ENCODE results near the gene FAM221B. TPM values are rescaled to one million over a fixed set of nuclear protein-coding genes. Genes with fewer than 3 reads are reported as not detected.

The FAM221B gene, protein sequence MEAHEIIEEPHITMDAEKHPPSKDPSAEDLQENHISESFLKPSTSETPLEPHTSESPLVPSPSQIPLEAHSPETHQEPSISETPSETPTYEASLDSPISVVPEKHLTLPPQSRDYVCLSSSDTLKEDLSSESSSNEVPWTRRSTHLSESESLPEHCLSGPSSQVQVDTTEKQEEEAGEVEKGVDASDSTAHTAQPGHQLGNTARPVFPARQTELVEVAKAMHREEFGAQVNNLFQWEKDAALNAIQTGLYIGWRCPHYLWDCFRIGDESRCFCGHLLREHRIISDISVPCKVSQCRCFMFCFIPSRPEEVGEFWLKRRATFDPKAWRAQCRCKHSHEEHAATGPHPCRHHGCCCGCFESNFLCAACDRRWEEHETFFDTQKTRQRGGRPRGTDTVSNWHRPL
- polyA plus RNA-seq: under 1 TPM in 1 of 4 donors, not detected in 3; 0.09 TPM
- long read RNA-seq, donor 1: 0 reads
- long read RNA-seq, donor 2: 0 reads
- long read RNA-seq, donor 3: 0 reads
- long read RNA-seq, donor 4: 0 reads
- long read RNA-seq, donor 5: 0 reads
- long read RNA-seq, donor 6: 0 reads
- long read RNA-seq, donor 7: 0 reads
- long read RNA-seq, donor 8: 0 reads
- long read RNA-seq, donor 9: 0 reads
- long read RNA-seq, donor 10: 0 reads

DNA sequence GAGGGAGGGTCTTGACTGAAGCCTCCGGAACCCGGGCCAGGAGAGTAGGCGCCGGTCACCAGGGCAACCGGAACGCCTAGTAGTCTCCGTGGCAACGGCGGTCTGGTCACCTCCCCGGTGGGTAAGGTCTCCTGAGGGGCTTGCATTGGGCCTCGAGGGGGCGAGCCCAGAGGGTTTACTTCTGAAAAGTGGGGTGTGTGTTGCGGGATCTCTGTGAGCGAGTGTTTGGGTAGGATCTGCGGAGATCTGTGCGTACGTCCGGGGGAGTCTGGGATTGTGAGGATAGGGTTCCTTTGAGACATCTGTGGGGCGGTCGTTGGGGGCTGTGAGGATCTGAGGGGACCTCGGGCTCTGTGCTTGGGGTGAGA, at the start of gene FAM221B:
Gene FAM221B (minus strand): TSS at position 17 of the 368 bp plus-strand sequence. CDS start 2,571 bp downstream, outside the sequence.
- Histone ChIP-seq H3K4me3 (ENCODE audit: low read depth in 1 of 3, low read length in 3 of 3) (peak within 1 kb of the TSS; percentile 62 to 72 (median 68)), H3K4me1 (ENCODE audit: control insufficient read depth in 3 of 3, insufficient read depth in 2 of 3, low read depth in 1 of 3, low read length in 2 of 3) (peaks cover 0 to 46% (median 1%) of the 10 kb centered on the region in 3 donors), H3K36me3 (ENCODE audit: control insufficient read depth in 3 of 3, insufficient read depth in 2 of 3, low read depth in 1 of 3, low read length in 3 of 3) (peaks cover 0 to 10% (median 0%) of the 10 kb centered on the region in 3 donors), H3K9me3 (ENCODE audit: control insufficient read depth in 2 of 2, insufficient read depth in 1 of 2, low read depth in 1 of 2, low read length in 1 of 2) (no peaks in the 10 kb centered on the region), H3K27ac (ENCODE audit: low read depth in 1 of 3, low read length in 2 of 3) (peak within 1 kb of the TSS; percentile 66 to 95 (median 82)), H3K27me3 (ENCODE audit: control insufficient read depth in 3 of 3, insufficient read depth in 3 of 3, low read length in 3 of 3) (no peaks in the 10 kb centered on the region)
- 0 to 1% (median 0%) methylated on average over 20 to 21 of the region's 21 CpGs for WGBS, 3 donors
- DNase-seq (no peak), FAIRE-seq (no peak)

GRCh38 chr9:35872505-35872904, 44.0 kb upstream of the FAM221B start:
- H3K27ac ChIP-seq (ENCODE audit: low read depth in 1 of 3, low read length in 2 of 3): no peak overlapping the region
- H3K9me3 ChIP-seq (ENCODE audit: control insufficient read depth in 2 of 2, insufficient read depth in 1 of 2, low read depth in 1 of 2, low read length in 1 of 2): peaks cover 0 to 2% of the 10 kb centered on the region in 2 donors
- WGBS, 3 donors: 60 to 74% (median 65%) methylated on average over 3 of the region's 3 CpGs
- FAIRE-seq (no peak), DNase-seq (no peak)
- H3K36me3 ChIP-seq (ENCODE audit: control insufficient read depth in 3 of 3, insufficient read depth in 2 of 3, low read depth in 1 of 3, low read length in 3 of 3): no peaks in the 10 kb centered on the region
- H3K4me1 ChIP-seq (ENCODE audit: control insufficient read depth in 3 of 3, insufficient read depth in 2 of 3, low read depth in 1 of 3, low read length in 2 of 3): no peaks in the 10 kb centered on the region
- peaks cover 0 to 2% (median 0%) of the 10 kb centered on the region in 3 donors for H3K27me3 ChIP-seq (ENCODE audit: control insufficient read depth in 3 of 3, insufficient read depth in 3 of 3, low read length in 3 of 3)
- no peak overlapping the region for H3K4me3 ChIP-seq (ENCODE audit: low read depth in 1 of 3, low read length in 3 of 3)

GRCh38 chr9:35871545-35871944, 43.0 kb upstream of the FAM221B start:
- Histone ChIP-seq H3K9me3 (ENCODE audit: control insufficient read depth in 2 of 2, insufficient read depth in 1 of 2, low read depth in 1 of 2, low read length in 1 of 2) (no peaks in the 10 kb centered on the region), H3K4me1 (ENCODE audit: control insufficient read depth in 3 of 3, insufficient read depth in 2 of 3, low read depth in 1 of 3, low read length in 2 of 3) (no peaks in the 10 kb centered on the region), H3K27me3 (ENCODE audit: control insufficient read depth in 3 of 3, insufficient read depth in 3 of 3, low read length in 3 of 3) (peaks cover 0 to 2% (median 0%) of the 10 kb centered on the region in 3 donors), H3K36me3 (ENCODE audit: control insufficient read depth in 3 of 3, insufficient read depth in 2 of 3, low read depth in 1 of 3, low read length in 3 of 3) (no peaks in the 10 kb centered on the region), H3K27ac (ENCODE audit: low read depth in 1 of 3, low read length in 2 of 3) (no peak overlapping the region), H3K4me3 (ENCODE audit: low read depth in 1 of 3, low read length in 3 of 3) (no peak overlapping the region)
- DNase-seq (peak in 1 of 2 donors; percentile 35), FAIRE-seq (no peak)
- 20 to 55% (median 39%) methylated on average over 3 of the region's 3 CpGs for WGBS, 3 donors

GRCh38 chr9:35870351-35870923, 41.9 kb upstream of the FAM221B start, which contains the start of gene OR13J1:
Gene OR13J1, minus strand, starts transcription at chr9:35870401. Its CDS starts 0 bp downstream, at chr9:35870401.
- FAIRE-seq (no peak), DNase-seq (no peak)
- 89 to 93% (median 91%) methylated on average over 8 of the region's 8 CpGs for WGBS, 3 donors

GRCh38 chr9:35869621-35870216, 41.2 kb upstream of the FAM221B start:
- no peaks in the 10 kb centered on the region for H3K4me1 ChIP-seq (ENCODE audit: control insufficient read depth in 3 of 3, insufficient read depth in 2 of 3, low read depth in 1 of 3, low read length in 2 of 3)
- H3K36me3 ChIP-seq (ENCODE audit: control insufficient read depth in 3 of 3, insufficient read depth in 2 of 3, low read depth in 1 of 3, low read length in 3 of 3): no peaks in the 10 kb centered on the region
- FAIRE-seq (no peak), DNase-seq (no peak)
- no peak overlapping the region for H3K27ac ChIP-seq (ENCODE audit: low read depth in 1 of 3, low read length in 2 of 3)
- WGBS, 3 donors: 86 to 89% (median 87%) methylated on average over 19 of the region's 19 CpGs
- H3K9me3 ChIP-seq (ENCODE audit: control insufficient read depth in 2 of 2, insufficient read depth in 1 of 2, low read depth in 1 of 2, low read length in 1 of 2): no peaks in the 10 kb centered on the region
- H3K27me3 ChIP-seq (ENCODE audit: control insufficient read depth in 3 of 3, insufficient read depth in 3 of 3, low read length in 3 of 3): peaks cover 0 to 2% (median 0%) of the 10 kb centered on the region in 3 donors
- H3K4me3 ChIP-seq (ENCODE audit: low read depth in 1 of 3, low read length in 3 of 3): no peak overlapping the region

More at GRCh38 chr9:35870351-35870923, 41.9 kb upstream of the FAM221B start, which contains the start of gene OR13J1:
- no peak within 1 kb of the TSS for H3K27ac ChIP-seq (ENCODE audit: low read depth in 1 of 3, low read length in 2 of 3)
- no peaks in the 10 kb centered on the region for H3K36me3 ChIP-seq (ENCODE audit: control insufficient read depth in 3 of 3, insufficient read depth in 2 of 3, low read depth in 1 of 3, low read length in 3 of 3)
- no peaks in the 10 kb centered on the region for H3K4me1 ChIP-seq (ENCODE audit: control insufficient read depth in 3 of 3, insufficient read depth in 2 of 3, low read depth in 1 of 3, low read length in 2 of 3)
- H3K9me3 ChIP-seq (ENCODE audit: control insufficient read depth in 2 of 2, insufficient read depth in 1 of 2, low read depth in 1 of 2, low read length in 1 of 2): no peaks in the 10 kb centered on the region
- peaks cover 0 to 2% (median 0%) of the 10 kb centered on the region in 3 donors for H3K27me3 ChIP-seq (ENCODE audit: control insufficient read depth in 3 of 3, insufficient read depth in 3 of 3, low read length in 3 of 3)
- no peak within 1 kb of the TSS for H3K4me3 ChIP-seq (ENCODE audit: low read depth in 1 of 3, low read length in 3 of 3)

DNA sequence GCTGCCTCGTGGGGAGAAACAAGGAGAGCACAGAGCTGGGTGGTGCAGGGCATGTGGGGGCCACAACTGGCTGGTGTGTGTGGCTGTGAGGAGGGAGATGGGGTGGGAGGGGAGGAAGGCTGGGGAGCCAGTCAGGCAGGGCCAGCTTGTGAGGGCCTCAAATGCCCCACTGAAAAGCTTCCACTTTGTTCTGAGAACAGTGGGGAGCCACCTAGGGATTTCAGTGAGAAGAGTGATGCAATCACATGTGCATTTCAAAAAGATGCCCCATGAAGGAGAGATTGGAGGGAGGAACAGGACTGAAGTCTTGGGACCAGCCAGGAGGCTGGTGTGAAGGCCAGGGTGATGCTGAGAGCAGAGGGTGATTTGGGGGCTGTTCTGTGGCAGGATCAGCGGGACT, 40.4 kb upstream of the FAM221B start:
- H3K9me3 ChIP-seq (ENCODE audit: control insufficient read depth in 2 of 2, insufficient read depth in 1 of 2, low read depth in 1 of 2, low read length in 1 of 2): no peaks in the 10 kb centered on the region
- 68 to 82% (median 75%) methylated on average over 2 of the region's 2 CpGs for WGBS, 3 donors

GRCh38 chr9:35867538-35867937, 39.0 kb upstream of the FAM221B start:
- Histone ChIP-seq H3K36me3 (ENCODE audit: control insufficient read depth in 3 of 3, insufficient read depth in 2 of 3, low read depth in 1 of 3, low read length in 3 of 3) (no peaks in the 10 kb centered on the region), H3K27ac (ENCODE audit: low read depth in 1 of 3, low read length in 2 of 3) (no peak overlapping the region), H3K27me3 (ENCODE audit: control insufficient read depth in 3 of 3, insufficient read depth in 3 of 3, low read length in 3 of 3) (peaks cover 0 to 2% (median under 1%) of the 10 kb centered on the region in 3 donors), H3K4me1 (ENCODE audit: control insufficient read depth in 3 of 3, insufficient read depth in 2 of 3, low read depth in 1 of 3, low read length in 2 of 3) (no peaks in the 10 kb centered on the region), H3K9me3 (ENCODE audit: control insufficient read depth in 2 of 2, insufficient read depth in 1 of 2, low read depth in 1 of 2, low read length in 1 of 2) (no peaks in the 10 kb centered on the region), H3K4me3 (ENCODE audit: low read depth in 1 of 3, low read length in 3 of 3) (no peak overlapping the region)
- no peak for FAIRE-seq
- WGBS, 3 donors: 83 to 90% (median 88%) methylated on average over 4 of the region's 4 CpGs
- DNase-seq: no peak

More for the DNA sequence above, 40.4 kb upstream of the FAM221B start:
- Histone ChIP-seq H3K27me3 (ENCODE audit: control insufficient read depth in 3 of 3, insufficient read depth in 3 of 3, low read length in 3 of 3) (peaks cover 0 to 2% (median 0%) of the 10 kb centered on the region in 3 donors), H3K4me3 (ENCODE audit: low read depth in 1 of 3, low read length in 3 of 3) (no peak overlapping the region), H3K27ac (ENCODE audit: low read depth in 1 of 3, low read length in 2 of 3) (no peak overlapping the region), H3K36me3 (ENCODE audit: control insufficient read depth in 3 of 3, insufficient read depth in 2 of 3, low read depth in 1 of 3, low read length in 3 of 3) (no peaks in the 10 kb centered on the region), H3K4me1 (ENCODE audit: control insufficient read depth in 3 of 3, insufficient read depth in 2 of 3, low read depth in 1 of 3, low read length in 2 of 3) (no peaks in the 10 kb centered on the region)
- DNase-seq: no peak
- no peak for FAIRE-seq

GRCh38 chr9:35864695-35865255, 36.2 kb upstream of the FAM221B start:
- Histone ChIP-seq H3K4me1 (ENCODE audit: control insufficient read depth in 3 of 3, insufficient read depth in 2 of 3, low read depth in 1 of 3, low read length in 2 of 3) (peaks cover 0 to 3% (median 0%) of the 10 kb centered on the region in 3 donors), H3K36me3 (ENCODE audit: control insufficient read depth in 3 of 3, insufficient read depth in 2 of 3, low read depth in 1 of 3, low read length in 3 of 3) (no peaks in the 10 kb centered on the region), H3K27ac (ENCODE audit: low read depth in 1 of 3, low read length in 2 of 3) (no peak overlapping the region), H3K4me3 (ENCODE audit: low read depth in 1 of 3, low read length in 3 of 3) (no peak overlapping the region), H3K9me3 (ENCODE audit: control insufficient read depth in 2 of 2, insufficient read depth in 1 of 2, low read depth in 1 of 2, low read length in 1 of 2) (no peaks in the 10 kb centered on the region), H3K27me3 (ENCODE audit: control insufficient read depth in 3 of 3, insufficient read depth in 3 of 3, low read length in 3 of 3) (peaks cover 0 to 3% (median under 1%) of the 10 kb centered on the region in 3 donors)
- 86 to 90% (median 87%) methylated on average over 8 of the region's 8 CpGs for WGBS, 3 donors
- DNase-seq (no peak), FAIRE-seq (no peak)
